GM11168 (cell line): ENCODE results near the gene FAM217A.

Source experiments
- in situ Hi-C: fragments of 300-500 bp; cut with MboI; formaldehyde crosslinking; loops from one replicate; pipeline ENCODE4 v1.12.0; 2022; ENCODE audit warnings: low sequenced_read_pairs; ENCODE audit not compliant: unreplicated experiment

Gene FAM217A

GRCh38 chr6:4088704-4089103 is 9.8 kb upstream of the FAM217A start:
- in situ Hi-C loops = no loop called here

- in situ Hi-C loops = no loop called here
Measured at GRCh38 chr6:4085332-4085700, 6.4 kb upstream of the FAM217A start.

- in situ Hi-C loops = no loop called here
Measured at GRCh38 chr6:4084444-4085331, 5.8 kb upstream of the FAM217A start.

- in situ Hi-C loops = no loop called here
Measured at GRCh38 chr6:4074478-4075235, 4.3 kb downstream of the FAM217A start.

- in situ Hi-C loops = no loop called here
Measured at GRCh38 chr6:4071330-4071729, 7.6 kb downstream of the FAM217A start.

GRCh38 chr6:4069199-4069598 is 9.7 kb downstream of the FAM217A start:
- in situ Hi-C loops = no loop called here

- in situ Hi-C loops = no loop called here
Measured at GRCh38 chr6:4067673-4068072, 11.3 kb downstream of the FAM217A start.

GRCh38 chr6:4066029-4066755 is 12.7 kb downstream of the FAM217A start:
- in situ Hi-C loops = no loop called here

GRCh38 chr6:4059115-4059777 is 19.7 kb downstream of the FAM217A start:
- in situ Hi-C loops = no loop called here

- in situ Hi-C loops = no loop called here
Measured at GRCh38 chr6:4057036-4057435, 21.9 kb downstream of the FAM217A start.

GRCh38 chr6:4055420-4056041 is 23.4 kb downstream of the FAM217A start:
- in situ Hi-C loops = no loop called here

GRCh38 chr6:4049246-4049645 is 29.7 kb downstream of the FAM217A start:
- in situ Hi-C loops = no loop called here

GRCh38 chr6:4041480-4041879 is 37.5 kb downstream of the FAM217A start:
- in situ Hi-C loops = no loop called here

- in situ Hi-C loops = no loop called here
Measured at GRCh38 chr6:4039348-4039747, 39.6 kb downstream of the FAM217A start.

- in situ Hi-C loops = no loop called here
Measured at GRCh38 chr6:4036581-4036980, 42.4 kb downstream of the FAM217A start.

GRCh38 chr6:4032475-4032874 is 46.5 kb downstream of the FAM217A start:
- in situ Hi-C loops = no loop called here

- in situ Hi-C loops = no loop called here
Measured at GRCh38 chr6:4031442-4031841, 47.5 kb downstream of the FAM217A start.

- in situ Hi-C loops = no loop called here
Measured at GRCh38 chr6:4030669-4031068, 48.3 kb downstream of the FAM217A start.

GRCh38 chr6:4029687-4030086 is 49.2 kb downstream of the FAM217A start:
- in situ Hi-C loops = no loop called here

GRCh38 chr6:4028051-4028450 is 50.9 kb downstream of the FAM217A start:
- in situ Hi-C loops = no loop called here
